Activated CD4-positive, alpha-beta T cell treated with anti-CD3 and anti-CD28 coated beads for 1 hour (primary cell): ENCODE measurements around the gene MOB4.
"Not testable (repeated sequence)": the region's sequence is repeated elsewhere in the genome, so short reads cannot be mapped to it uniquely, and the experiment has no call there.

Experiments used
- DNase-seq: peaks from one replicate; pipeline ENCODE4 v3.0.0-alpha.2; 2020

Gene MOB4

GRCh38 chr2:197515315-197515738, 539 bp upstream of the MOB4 start:
- no peak for DNase-seq

GRCh38 chr2:197516393-197516761, 511 bp downstream of the MOB4 start:
- no peak for DNase-seq

- DNase-seq, result no peak
Measured at GRCh38 chr2:197517150-197517549, 1.3 kb downstream of the MOB4 start.

- no peak for DNase-seq
Measured at GRCh38 chr2:197538412-197538811, 22.5 kb downstream of the MOB4 start.

- no peak for DNase-seq
Measured at GRCh38 chr2:197539734-197540133, 23.9 kb downstream of the MOB4 start.

GRCh38 chr2:197543206-197543605, 27.3 kb downstream of the MOB4 start:
- DNase-seq, result no peak

GRCh38 chr2:197547163-197547900, 31.5 kb downstream of the MOB4 start:
- no peak for DNase-seq

- no peak for DNase-seq
Measured at GRCh38 chr2:197548582-197548981, 32.7 kb downstream of the MOB4 start.

- DNase-seq, result not testable (repeated sequence)
Measured at GRCh38 chr2:197551260-197551659, 35.4 kb downstream of the MOB4 start.

GRCh38 chr2:197555467-197555866, 39.6 kb downstream of the MOB4 start:
- no peak for DNase-seq

GRCh38 chr2:197556456-197556855, 40.6 kb downstream of the MOB4 start:
- no peak for DNase-seq

GRCh38 chr2:197558393-197558792, 42.5 kb downstream of the MOB4 start:
- DNase-seq, result no peak

- no peak for DNase-seq
Measured at GRCh38 chr2:197559681-197560080, 43.8 kb downstream of the MOB4 start.

- DNase-seq, result no peak
Measured at GRCh38 chr2:197560146-197560665, 44.3 kb downstream of the MOB4 start.

- no peak for DNase-seq
Measured at GRCh38 chr2:197571627-197572271, 55.9 kb downstream of the MOB4 start.

GRCh38 chr2:197573608-197574007, 57.7 kb downstream of the MOB4 start:
- no peak for DNase-seq

GRCh38 chr2:197575987-197576386, 60.1 kb downstream of the MOB4 start:
- DNase-seq, result no peak

GRCh38 chr2:197576631-197577030, 60.8 kb downstream of the MOB4 start:
- no peak for DNase-seq

GRCh38 chr2:197577446-197577845, 61.6 kb downstream of the MOB4 start:
- no peak for DNase-seq

- not testable (repeated sequence) for DNase-seq
Measured at GRCh38 chr2:197578294-197578693, 62.4 kb downstream of the MOB4 start.

GRCh38 chr2:197580166-197580565, 64.3 kb downstream of the MOB4 start:
- not testable (repeated sequence) for DNase-seq

- DNase-seq, result not testable (repeated sequence)
Measured at GRCh38 chr2:197587255-197587654, 71.4 kb downstream of the MOB4 start.

GRCh38 chr2:197591339-197592072, 75.6 kb downstream of the MOB4 start:
- DNase-seq, result no peak

GRCh38 chr2:197596766-197597165, 80.9 kb downstream of the MOB4 start:
- DNase-seq, result no peak
